GM21381 (cell line): ENCODE measurements around the gene MPC2.
"Not testable (repeated sequence)": the region's sequence is repeated elsewhere in the genome, so short reads cannot be mapped to it uniquely, and the experiment has no call there.

ENCODE experiments used
- ATAC-seq: cut with Tn5 transposase; IDR thresholded peaks from one replicate; pipeline ENCODE4 v1.9.1; 2021; ENCODE audit warnings: mild to moderate bottlenecking, moderate library complexity; ENCODE audit not compliant: unreplicated experiment

The MPC2 gene

DNA sequence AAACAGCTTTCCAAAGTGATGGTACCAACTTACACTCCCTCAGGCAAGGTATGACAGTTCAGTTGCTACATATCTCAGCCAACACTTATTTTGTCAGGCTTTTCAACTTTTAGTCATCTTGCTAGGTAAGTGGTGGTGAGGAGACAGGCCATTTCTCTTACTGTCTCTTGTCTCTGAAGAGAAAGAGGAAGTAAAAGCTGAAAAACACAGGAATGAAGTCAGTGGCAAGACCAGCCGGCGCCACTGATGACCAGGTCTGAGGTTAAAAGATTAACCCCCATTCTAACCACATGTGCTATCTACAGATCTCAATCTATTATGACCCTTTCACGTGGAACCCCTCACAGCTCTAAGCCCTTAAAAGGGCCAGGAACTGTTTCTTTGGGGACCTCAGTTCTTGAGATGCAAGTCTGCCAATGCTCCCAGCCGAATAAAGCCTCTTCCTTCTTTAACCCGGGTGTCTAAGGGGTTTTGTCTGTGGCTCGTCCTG is 27.1 kb downstream of the MPC2 start:
- ATAC-seq, result no peak

DNA sequence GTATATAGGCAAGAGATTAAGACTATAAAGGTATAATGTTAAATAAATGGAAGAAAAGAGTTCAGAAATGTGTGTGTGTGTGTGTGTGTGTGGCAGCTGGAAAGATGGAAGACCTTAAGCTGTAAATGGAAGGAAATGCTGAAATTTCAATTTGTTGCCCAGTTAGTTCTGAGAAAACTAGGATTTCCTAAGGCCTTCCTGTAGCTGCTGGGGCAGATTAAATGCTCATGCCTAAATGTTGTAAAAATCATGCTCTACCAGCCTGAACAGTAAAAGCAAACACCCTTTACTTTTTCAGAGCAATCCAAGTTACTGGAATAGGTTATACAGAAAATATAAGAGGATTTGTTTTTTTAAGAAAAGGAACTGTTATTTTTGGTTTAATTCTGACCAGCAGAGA is 31.2 kb downstream of the MPC2 start:
- ATAC-seq, result no peak

DNA sequence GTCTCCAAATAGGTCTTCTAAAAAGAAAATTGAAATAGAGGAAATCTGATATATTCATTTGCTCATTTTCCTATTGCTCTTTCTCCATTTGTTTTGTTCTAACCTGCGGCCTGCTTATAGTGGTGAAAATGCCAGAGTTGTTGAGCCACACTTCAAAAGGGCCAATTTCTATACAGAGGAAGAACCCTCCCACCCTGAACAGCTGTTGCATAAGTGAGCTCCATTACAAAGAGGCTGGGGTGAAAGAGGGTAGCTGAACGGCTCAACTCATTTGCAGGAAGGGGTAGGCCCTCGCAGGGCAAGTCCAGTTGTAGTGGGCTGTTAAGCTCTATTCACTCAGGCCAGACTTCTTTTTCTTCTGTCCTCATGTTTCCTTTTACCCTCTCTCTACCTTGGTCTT is 31.7 kb downstream of the MPC2 start:
- ATAC-seq, result no peak

DNA sequence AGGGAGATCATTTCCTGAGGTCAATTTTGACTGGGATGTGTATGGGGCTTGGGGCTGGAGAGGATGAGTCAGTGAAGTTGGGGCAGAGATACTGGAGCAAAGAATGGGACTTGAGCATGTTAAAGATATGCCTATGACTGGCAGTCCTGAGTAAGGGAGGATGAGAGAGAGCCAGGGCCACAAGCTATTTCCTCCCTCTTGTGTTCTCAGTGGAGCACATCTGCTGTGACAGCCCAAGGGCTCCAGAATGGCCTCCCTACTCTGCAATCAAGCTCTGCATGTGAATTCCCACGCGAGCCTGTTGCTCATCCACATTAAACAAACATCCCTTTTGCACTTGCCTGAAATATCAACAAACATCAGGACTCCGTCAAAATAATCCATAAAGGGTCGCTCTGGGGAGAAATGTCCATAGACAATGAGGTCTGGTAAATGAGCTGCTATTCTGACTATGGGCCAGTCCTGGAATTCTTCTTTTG is 32.2 kb downstream of the MPC2 start:
- ATAC-seq, result no peak

DNA sequence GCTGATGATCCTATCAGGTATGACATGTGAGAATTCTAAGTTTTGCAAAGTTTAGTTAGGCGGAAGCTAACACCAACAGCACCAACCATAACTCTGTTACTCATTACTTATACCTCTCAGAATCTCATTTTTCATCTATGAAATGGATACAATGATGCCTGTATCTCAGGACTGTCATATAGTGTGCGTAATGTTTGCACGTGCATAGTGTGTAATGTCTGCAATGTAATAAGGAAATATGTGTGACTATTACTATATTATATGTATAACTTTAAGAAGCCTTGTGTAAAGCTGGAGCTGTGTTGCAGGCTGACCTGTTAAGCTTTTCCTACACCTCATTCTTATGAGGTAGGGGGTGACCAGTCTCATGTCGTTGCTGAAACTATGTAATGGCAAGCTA is 36.0 kb downstream of the MPC2 start:
- no peak for ATAC-seq

DNA sequence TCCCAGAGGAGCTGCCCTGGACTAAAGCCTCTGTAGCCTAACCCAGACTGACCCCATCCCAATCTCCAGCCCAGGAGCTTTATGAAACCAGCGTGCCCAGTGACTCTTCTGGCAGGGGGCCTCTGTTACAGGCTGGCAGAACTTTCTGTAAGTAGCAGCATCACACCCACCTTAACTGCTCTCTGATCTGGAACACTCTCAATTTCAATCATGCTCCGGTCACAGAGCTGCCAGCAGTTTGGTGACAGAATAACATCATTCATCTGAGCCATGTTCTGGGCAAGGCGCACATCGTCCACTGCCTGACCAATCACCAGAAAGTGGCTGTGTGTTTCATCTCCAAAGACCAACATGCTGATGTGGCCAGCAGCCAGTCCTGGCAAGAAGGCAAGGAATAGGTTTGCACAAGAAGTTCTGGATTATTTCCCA is 37.6 kb downstream of the MPC2 start:
- ATAC-seq, result peak; percentile 84

DNA sequence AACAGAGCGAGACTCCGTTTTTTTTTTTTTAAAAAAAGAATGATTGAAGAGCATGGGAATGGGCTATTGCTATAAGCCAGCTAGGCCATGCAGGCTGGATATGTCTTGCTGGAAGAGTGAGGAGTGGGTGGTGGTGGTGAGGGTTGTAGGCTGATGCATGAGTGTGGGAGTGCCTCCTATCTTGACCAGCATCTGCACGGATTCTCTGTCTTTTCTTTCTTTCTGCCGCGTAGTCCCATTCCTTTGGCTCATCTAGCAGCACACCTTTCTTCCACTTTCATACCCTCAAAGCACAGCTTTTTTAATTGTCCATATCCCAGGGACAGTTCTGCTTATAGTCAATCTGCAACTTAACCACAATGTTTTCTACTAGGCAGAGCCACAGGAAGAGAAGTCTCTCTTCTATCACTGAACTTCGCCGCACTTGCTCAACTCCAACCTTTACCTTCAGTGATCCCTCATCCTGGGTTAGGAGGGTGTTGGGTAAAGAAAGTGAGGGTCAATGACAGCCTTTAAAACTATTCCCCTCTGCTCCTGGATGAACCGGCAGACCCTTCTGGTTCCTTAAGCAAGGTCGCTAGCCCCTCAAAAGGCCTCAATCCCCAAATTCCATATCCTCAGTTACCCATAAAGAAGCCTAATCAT is 38.2 kb downstream of the MPC2 start:
- no peak for ATAC-seq

DNA sequence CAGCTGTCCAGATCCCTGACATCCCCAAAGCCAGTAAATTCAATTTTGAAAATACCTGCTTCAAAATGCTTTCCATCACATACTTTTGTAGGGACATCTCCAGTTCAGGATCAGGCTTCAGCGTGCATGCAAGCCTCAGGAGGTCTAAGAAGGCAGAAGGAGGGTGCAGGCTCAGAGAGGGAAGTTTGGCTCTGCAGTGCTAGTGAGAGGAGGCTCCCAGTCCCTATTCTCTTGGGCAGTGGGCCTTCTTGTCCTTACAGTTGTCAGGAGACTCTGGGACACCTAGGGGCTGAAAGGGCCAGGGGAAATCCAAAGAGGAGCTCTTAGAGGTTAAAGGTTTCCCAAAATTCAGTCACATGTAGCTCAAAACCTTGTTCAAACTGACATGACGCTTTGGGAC is 43.1 kb downstream of the MPC2 start:
- no peak for ATAC-seq

DNA sequence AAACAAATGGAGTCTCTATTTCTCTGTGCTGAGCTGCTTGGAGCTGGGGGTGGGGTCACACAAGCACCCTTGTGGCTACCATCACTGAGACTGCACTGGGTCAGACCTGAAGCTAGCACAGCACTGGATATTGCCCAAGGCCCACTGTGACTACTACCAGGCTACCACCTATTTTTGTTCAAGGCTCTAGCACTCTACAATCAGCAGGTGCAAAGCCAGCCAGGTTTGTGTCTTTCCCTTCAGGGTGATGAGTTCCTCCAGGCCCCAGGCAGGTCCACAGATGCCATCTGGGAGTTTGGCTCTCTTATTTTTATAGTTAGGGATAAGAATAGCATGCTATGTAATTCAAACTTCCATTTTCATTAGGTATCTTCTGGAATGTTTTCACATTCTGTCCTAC is 46.5 kb downstream of the MPC2 start:
- ATAC-seq, result no peak

DNA sequence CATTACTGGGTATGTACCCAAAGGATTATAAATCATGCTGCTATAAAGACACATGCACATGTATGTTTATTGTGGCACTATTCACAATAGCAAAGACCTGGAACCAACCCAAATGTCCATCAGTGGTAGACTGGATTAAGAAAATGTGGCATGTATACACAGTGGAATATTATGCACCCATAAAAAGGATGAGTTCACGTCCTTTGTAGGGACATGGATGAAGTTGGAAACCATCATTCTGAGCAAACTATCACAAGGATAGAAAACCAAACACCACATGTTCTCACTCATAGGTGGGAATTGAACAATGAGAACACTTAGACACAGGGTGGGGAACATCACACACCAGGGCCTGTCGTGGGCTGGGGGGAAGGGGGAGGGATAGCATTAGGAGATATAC is 49.7 kb downstream of the MPC2 start:
- not testable (repeated sequence) for ATAC-seq

DNA sequence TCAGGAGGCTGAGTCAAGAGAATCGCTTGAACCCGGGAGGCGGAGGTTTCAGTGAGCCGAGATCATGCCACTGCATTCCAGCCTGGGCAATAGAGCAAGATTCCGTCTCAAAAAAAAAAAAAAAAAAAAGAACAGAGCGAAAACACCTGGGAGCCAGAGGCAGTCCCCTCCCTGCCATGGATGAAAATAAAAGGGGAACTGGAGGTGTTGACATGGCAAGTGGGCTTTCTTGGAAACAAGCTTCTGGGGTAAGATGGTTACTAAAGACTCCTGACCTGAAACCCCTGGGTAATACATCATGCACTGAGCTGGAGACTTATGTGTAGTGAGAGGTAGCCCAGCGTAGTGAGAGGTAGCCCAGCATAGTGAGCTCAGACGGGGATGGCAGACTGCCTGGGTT is 54.5 kb downstream of the MPC2 start:
- ATAC-seq, result no peak

DNA sequence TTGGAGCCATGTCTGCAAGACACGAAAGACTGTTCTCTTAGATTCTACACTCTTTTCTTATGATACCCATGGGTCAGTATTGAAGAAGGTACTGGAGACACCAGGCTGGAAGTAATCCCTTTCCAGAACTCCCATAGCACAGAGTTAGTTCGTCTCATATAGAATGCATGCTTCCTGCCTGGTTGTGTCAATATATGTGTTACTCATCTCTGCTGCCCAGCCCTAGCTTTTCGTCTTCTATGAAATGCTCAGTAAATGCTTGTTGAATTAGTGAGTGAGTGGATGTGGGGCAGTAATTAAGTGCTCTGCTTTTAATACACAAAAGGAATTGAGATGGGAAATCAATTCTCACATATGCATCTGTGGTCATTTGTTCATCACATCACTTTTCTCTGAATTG is 55.1 kb downstream of the MPC2 start:
- no peak for ATAC-seq

DNA sequence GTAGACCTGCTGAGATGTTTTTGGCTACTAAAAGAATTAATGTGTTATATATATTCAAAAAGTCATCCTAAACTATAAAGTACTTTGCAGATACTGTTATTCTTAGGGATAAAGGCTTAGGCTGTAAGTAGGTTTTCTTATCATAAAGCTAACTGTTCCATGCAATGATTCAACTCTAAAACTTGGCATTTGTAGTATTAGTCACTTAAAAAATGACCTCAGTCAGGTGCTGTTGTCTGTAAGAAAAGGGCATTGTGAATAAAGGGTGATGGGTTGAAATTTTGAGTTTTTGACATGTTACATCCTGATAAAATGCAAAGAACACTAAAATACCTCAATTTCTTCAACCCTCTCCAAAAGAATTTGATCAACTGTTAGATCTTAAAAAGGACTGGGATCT is 55.8 kb downstream of the MPC2 start:
- no peak for ATAC-seq

DNA sequence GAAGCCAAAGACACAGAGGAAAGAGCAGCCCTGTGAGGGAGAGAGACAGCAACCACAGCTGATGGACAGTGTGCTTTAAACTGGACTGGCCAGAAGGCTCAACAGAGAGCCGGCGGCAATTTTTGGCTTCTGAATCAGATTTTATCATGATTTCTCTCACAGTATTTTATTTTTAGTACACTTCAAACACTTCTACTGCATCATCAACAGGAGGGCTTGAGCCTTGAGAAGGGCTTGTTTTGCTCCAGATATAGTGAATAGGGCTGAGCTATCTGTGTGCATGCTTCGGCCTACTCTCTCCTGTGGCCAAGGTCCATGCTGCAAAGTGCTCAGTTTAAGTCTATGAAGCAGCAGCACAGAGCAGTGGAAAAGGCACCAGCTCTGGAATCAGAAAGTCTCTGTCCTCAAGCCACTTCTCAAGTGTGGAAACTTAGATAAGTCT is 56.3 kb downstream of the MPC2 start:
- ATAC-seq, result no peak

DNA sequence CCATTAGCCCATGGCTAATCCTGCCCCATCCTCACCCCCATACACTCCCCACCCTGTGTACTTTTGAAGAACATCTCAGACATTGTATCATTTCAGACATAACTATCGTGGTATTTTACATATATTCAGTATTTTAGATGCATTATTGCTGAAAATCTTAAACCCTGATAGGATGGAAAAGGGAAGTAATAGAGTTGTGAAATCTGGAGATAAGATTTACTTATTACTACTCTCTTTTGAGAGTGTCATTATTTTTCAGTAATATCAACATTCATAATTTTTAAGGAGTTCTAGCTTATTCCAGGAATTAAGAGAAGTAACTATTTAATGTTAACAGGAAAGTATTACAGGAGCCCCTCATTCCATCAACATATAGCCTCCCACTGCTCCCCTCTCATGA is 57.4 kb downstream of the MPC2 start:
- no peak for ATAC-seq

DNA sequence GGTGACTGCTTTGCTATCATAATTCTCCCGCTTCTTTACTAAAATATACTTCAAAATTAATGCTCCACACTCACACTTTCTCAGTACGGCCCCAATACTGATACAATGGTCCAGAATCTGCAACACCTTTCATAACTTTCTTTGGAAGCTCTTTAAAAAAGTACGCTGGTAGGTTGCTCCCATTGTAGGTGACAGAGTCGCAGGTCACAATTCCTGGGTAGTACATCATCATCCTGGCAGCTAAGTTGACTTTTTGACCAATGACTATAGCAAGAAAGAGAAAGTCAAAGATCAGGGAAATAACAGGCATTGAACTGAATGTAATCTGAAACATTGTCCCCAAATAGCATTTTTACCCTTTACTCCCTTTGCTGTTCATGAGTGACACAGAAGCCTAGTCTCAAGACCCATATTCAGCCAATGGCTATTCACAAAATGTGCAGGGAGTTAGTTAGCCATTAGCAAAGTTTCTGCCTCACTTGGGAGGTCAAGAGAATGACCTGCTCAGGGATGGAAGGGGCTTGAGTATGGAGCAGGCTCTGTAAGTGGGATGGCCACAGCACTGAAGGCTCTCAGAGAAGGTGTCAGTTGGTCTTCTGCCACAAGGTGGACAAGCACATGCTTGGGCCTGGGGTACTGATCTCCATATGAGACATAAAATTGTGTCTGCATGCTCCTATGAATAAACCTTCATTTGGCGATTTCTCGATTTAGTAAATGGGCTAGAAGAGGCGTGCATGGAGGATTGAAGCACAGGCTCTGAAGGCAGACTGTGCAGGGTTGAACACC is 58.3 kb downstream of the MPC2 start:
- no peak for ATAC-seq

DNA sequence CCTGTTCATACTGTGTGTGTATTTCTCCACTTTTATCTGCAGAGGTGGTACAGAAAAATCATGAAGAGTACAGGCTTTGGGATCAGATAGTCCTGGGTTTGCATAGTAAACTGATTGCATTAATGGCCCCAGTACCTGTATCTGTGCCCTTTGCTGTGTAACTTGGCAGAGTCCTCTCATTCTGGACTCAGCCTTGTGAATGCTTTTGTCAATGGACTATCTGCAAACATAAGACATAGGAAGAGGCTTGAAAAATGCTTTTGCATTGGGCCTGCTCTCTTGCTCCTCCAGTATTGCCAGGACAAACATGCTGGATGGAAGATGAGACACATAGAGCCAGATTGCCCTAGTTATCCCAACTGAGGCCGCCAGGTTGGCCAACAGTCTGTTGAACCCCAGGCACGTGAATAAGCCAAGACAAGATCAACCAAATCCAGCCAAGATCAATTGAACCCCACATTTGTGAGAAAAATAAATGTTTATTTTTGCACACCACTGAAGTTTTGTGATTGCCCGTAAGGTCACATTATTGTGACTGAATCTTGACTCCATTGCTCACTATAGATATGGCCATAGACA is 60.2 kb downstream of the MPC2 start:
- no peak for ATAC-seq

DNA sequence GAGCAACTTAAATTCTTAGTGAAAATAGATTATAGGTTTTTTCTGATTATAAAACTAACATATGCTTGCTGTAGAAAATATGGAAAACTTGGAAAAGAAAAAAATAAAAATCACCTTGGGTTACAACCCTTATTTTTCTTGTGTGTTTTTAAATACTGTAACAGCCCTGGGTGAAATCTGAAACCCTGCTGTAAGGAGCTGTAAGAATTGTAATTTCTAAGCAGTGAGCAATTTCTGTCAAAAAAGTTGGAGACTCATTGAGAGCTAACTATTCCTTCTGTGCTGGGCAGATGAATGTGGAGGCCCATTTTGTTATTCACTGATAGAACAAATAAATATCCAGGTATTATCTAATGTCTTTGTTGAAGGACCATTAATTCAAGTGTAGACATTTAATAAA is 65.5 kb downstream of the MPC2 start:
- no peak for ATAC-seq

DNA sequence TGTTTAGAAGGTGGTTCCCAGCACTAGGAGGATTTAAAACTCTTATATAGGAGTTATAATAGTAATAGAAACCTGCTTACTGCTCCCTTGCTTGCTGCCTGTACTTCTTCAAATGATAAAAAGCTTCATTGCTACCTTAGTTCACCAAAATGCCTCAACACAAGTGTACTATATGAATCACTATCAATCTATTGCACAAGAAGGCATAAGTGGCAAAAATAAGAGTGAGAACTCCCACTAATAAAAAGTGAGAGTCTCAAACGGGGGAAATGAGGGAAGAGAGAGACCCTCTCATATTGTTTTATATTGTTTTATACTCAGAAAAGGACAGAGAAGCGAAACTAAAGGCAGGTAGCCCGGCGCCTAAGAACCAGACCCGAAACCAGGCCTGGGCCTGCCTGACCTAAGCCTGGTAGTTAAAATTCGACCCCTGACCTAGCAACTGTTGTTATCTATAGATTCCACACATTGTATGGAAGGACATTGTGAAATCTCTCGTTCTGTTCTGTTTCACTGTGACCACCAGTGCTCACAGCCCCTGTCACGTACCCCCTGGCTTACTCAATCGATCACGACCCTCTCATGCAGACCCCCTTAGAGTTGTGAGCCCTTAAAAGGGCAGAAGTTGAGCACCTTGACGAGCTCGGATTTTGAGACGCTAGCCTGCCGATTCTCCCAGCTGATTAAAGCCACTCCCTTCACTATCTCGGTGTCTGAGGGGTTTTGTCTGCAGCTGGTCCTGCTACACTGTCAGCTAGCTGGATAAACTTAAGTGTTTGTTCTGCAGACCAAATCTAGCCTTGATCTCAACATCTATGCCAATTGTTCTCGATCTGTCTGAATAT is 67.5 kb downstream of the MPC2 start:
- ATAC-seq, result not testable (repeated sequence)

DNA sequence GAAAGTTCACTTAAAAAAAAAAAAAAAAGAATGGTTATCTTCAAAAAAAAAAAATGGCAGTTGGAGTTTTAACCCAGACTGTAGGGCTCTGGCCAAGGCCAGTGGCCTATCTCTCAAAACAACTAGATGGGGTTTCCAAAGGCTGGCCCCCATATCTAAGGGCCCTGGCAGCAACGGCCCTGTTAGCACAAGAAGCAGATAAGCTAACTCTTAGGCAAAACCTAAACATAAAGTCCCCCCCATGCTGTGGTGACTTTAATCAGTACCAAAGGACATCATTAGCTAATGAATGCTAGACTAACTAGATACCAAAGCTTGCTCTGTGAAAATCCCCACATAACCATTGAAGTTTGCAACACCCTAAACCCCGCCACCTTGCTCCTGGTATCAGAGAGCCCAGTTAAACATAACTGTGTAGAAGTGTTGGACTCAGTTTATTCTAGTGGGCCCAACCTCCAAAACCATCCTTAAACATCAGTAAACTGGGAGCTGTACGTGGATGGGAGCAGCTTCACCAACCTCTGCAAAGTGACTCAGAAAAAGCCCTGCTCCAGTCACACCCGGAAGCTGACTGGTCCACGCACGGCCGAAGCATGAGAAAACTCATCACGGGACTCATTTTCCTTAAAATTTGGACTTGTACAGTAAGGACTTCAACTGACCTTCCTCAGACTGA is 70.0 kb downstream of the MPC2 start:
- not testable (repeated sequence) for ATAC-seq
